Neural progenitor cell (in vitro differentiated cells): ENCODE results near the gene PCNX3.

ENCODE experiments used
- CTCF ChIP-seq: fragments of 200-600 bp; sonication (generic); IDR thresholded peaks from 2 replicates; pipeline ENCODE4 v1.5.1; 2017; ENCODE audit warnings: antibody characterized with exemption, mild to moderate bottlenecking
- EZH2phosphoT487 ChIP-seq: fragments of 200-600 bp; sonication (generic); IDR thresholded peaks from 2 replicates; pipeline ENCODE4 v1.6.1; 2017; ENCODE audit warnings: antibody characterized with exemption

GRCh38 chr11:65617136-65617850, 1.7 kb downstream of the PCNX3 start:
- TF ChIP-seq CTCF, result no peak
- TF ChIP-seq EZH2phosphoT487, result no peak
